Fibroblast of mammary gland (primary cell): Measurements from ENCODE around the gene ADIPOR1.

ENCODE experiments used
- DNase-seq: peaks from one replicate; pipeline ENCODE4 v3.0.0-alpha.2; 2010; ENCODE audit warnings: low read depth
- H3K4me3 ChIP-seq: 2 replicates; pipeline ENCODE4 v1.5.1; 2011; ENCODE audit warnings: low read depth, mild to moderate bottlenecking, low read length, moderate library complexity; ENCODE audit not compliant: control insufficient read depth
- TF ChIP-seq, protein P1 (sequence below): conservative IDR thresholded peaks from 2 replicates; pipeline ENCODE4 v1.5.1; 2011; ENCODE audit warnings: low read depth, low read length, inconsistent platforms; ENCODE audit not compliant: control insufficient read depth, insufficient read depth

ADIPOR1 gene

DNA sequence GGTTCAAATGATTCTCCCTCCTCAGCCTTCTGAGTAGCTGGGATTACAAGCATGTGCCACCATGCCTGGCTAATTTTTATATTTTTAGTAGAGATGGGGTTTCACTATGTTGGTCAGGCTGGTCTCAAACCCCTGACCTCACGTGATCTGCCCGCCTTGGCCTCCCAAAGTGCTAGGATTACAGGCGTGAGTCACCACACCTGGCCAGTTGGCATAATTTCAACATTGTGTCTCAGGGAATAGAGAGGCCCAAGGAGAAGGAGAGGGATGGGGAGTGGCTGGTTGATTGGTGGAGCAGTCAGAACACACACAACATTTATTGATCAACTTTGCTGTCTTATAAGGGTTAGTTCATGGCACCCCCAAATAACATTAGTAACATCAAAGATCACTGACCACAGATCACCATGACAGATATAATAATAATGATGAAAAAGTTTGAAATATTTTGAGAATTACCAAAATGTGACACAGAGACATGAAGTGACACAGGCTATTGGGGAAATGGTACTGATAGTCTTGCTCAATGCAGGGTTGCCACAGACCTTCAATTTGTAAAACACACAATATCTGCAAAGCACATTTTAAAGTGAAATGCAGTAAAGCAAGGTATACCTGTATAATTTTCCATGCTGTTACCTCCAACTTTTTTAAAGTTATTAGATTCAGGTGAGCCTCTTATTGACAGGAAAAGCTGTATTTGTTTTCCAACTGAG lies 24.8 kb upstream of the ADIPOR1 start:
- TF ChIP-seq, protein P1, sequence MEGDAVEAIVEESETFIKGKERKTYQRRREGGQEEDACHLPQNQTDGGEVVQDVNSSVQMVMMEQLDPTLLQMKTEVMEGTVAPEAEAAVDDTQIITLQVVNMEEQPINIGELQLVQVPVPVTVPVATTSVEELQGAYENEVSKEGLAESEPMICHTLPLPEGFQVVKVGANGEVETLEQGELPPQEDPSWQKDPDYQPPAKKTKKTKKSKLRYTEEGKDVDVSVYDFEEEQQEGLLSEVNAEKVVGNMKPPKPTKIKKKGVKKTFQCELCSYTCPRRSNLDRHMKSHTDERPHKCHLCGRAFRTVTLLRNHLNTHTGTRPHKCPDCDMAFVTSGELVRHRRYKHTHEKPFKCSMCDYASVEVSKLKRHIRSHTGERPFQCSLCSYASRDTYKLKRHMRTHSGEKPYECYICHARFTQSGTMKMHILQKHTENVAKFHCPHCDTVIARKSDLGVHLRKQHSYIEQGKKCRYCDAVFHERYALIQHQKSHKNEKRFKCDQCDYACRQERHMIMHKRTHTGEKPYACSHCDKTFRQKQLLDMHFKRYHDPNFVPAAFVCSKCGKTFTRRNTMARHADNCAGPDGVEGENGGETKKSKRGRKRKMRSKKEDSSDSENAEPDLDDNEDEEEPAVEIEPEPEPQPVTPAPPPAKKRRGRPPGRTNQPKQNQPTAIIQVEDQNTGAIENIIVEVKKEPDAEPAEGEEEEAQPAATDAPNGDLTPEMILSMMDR = no peak
- no peak for DNase-seq
- H3K4me3 ChIP-seq = no peak overlapping the region

DNA sequence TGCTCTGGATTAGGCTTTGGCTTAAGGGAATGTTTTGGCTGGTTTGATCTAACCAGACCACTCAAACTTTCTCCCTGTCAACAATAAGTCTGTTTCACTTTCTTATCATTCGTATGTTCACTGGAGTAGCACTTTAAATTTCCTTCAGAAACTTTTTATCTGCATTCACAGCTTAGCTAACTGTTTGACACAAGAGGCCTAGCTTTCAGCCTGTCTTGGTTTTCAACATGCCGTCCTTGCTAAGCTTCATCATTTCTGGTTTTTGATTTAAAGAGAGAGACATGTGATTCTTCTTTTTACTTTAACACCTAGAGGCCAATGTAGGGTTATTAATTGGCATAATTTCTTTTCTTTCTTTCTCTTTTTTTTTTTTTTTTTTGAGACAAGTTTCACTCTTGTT lies 23.8 kb upstream of the ADIPOR1 start:
- DNase-seq = no peak
- TF ChIP-seq, protein P1 = no peak
- no peak overlapping the region for H3K4me3 ChIP-seq

DNA sequence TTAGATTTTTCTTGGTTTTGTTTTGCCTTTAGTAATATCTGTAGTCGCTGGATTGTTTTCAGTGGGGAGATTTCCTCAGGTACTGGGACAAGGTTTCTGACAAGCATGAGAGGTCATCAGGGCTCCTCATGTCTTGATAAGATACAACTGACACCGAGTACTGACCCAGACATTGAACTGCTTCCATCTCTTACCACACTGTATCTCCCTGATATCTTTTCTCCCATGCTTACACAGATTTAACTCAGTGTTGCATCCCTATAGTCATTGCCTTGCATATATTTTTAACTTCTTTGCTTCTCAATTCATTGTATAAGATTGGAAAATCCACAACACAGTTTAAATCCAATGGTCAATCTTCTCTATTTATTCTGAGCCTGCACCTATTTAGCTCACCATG lies 21.3 kb upstream of the ADIPOR1 start:
- no peak overlapping the region for H3K4me3 ChIP-seq
- no peak for DNase-seq
- TF ChIP-seq, protein P1 = no peak

DNA sequence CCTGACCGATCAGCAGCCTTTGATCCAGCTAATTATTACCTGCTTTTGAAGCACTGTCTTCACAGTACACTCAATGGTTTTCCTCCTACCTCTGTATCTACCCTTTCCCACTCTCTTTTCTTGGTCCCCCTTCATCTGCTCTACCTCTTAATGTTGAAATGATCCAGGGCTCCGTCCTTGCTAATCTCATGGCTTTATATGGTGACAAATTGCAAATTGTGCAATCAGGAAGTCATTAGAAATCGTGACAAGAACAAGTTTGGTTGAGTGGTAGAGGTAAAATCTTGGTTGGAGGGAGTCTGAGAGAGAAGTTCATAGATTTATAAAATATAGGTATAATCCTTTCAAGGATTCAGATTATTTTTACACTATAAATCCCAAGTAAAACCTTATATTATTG lies 18.5 kb upstream of the ADIPOR1 start:
- TF ChIP-seq, protein P1 = no peak
- DNase-seq = no peak
- H3K4me3 ChIP-seq = no peak overlapping the region

DNA sequence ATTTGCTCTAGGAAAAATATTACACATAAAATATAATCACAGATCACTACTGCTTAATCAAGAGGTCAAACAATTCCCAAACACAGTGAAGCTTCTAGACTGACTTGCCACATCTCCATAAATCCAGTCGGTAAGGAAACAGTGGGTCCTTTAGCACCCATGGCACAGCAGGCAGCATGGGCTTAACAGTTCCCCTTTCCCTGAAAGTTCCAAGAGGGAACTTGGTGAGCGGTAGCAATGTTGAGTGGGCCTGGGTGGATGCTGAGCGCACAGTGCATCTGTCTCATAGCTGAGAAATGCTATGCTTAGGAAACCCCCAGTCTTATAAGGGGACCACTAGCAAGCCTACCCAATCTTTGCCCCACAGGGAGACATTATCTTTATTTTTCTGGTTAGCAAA lies 16.7 kb upstream of the ADIPOR1 start:
- TF ChIP-seq, protein P1 = no peak
- no peak overlapping the region for H3K4me3 ChIP-seq
- no peak for DNase-seq

DNA sequence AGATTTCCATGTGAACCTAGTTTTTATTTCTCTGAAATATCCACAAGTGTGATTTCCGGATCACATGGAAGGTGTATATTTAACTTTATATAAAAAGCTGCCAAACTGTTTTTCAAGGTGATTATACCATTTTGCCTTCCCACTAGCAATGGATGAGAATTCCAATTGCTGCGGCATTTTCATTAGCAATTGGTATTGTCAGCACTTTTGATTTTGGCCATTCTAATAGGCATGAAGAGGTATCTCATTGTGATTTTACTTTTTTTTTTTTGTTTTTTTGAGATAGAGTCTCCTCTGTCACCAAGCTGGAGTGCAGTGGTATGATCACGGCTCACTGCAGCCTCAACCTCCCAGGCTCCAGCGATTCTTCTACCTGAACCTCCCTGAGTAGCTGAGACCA lies 13.9 kb upstream of the ADIPOR1 start:
- TF ChIP-seq, protein P1 = no peak
- no peak overlapping the region for H3K4me3 ChIP-seq
- no peak for DNase-seq

DNA sequence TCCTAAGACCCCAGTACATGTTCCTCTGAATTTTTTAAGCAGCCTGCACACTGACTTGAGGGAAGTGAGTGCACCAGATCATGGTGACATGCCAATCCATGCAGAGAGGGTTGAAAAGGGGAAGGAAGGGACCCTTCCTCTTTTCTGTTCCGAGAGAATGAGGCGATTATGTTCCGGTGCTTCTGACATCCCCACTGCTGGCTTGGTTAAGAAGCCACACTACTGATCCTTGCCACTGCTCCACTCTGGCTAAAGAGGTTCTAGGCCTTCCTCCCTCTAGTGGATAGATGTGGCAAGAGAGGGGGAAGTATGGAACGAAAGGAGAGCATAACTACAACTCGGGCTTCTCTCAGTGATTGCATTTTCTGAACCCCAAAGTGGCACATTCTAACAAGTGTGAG lies 10.8 kb upstream of the ADIPOR1 start:
- TF ChIP-seq, protein P1 = peak; percentile 90
- DNase-seq = peak; percentile 70
- no peak overlapping the region for H3K4me3 ChIP-seq
